ENCODE measurements around the gene IQCE. TPM values are rescaled to one million over a fixed set of nuclear protein-coding genes. Genes with fewer than 3 reads are reported as not detected.

Gene IQCE
- total and polyA plus RNA-seq, 10 of the 15 experiments (the other 5 are each of a cell fraction or from before 2014, with no cell fraction given) = 0.37 to 8.1 (median 3.7) TPM

DNA sequence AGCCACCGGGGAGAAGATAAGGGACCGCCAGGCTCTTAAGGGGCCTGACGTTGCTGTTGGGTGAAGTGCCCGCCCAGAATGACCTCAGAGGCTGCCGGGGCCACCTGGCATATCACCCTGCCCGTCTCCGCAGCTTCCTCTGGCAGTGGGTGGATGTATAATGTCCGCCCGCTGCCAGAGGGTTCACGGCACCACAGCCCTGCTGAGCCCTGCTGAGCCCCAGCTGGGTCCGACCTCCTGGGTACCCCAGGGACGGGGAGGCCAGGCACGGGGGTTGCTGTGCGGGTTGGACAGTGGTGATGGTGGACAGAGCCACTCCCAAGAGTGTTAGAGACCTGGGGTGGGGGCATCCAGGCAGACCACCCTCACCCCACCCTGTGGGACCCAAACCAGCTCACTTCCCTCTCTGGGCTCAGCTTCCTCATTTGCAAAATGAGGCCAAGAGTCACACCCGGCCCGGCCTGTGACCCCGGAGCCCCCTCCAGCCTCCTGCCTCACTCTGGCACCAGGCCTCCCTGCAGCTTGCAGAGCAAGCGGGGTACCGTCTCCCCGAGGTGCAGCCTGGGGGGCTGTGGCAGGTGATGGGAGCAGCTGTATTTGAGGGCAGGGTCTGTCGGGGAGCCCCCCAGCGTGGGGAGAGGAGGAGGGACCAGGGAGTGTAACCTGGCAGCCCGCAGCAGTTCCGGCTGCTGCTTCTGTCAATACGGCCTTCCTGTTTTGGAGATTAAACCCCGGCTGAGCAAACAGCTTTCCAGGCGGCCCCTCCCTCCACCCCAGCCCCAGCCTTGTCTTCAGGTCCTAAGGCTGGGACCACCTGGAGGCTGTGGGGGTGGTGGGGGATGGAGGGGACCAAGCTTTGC lies 47.6 kb upstream of the IQCE start:
- SMC1A ChIA-PET (ENCODE audit: uncharacterized antibody, unreplicated experiment) = interaction anchor here (0.6 kb wide), 1 partner anchor 203 kb away, joined by 3 read pairs; no protein-coding TSS in a partner anchor
- peak overlapping the region; percentile 87 for H2AFZ ChIP-seq (ENCODE audit: control insufficient read depth, low read depth, low read length)
- FAIRE-seq (no peak), ATAC-seq (peak; percentile 45), DNase-seq (ENCODE audit: low read depth, low spot score) (no peak)
- H3K9ac ChIP-seq (ENCODE audit: control insufficient read depth, insufficient read depth, low read length) = peak overlapping the region; percentile 20; the same call in 1 of the 2 replicates
- RAD21 ChIA-PET (ENCODE audit: unreplicated experiment) = interaction anchor here (1.5 kb wide), 1 partner anchor 18 kb away, joined by 5 read pairs; no protein-coding TSS in a partner anchor
- H3K4me2 ChIP-seq (ENCODE audit: control insufficient read depth, insufficient read depth) = peak overlapping the region; percentile 64; the same call in 1 of the 2 replicates
- intact Hi-C loops (cut with micrococcal nuclease; ENCODE audit: unreplicated experiment) (no loop called here), in situ Hi-C loops (cut with MboI) (no loop called here)
- no peaks in the 10 kb centered on the region for H3K36me3 ChIP-seq (ENCODE audit: control insufficient read depth in 2 of 2, insufficient read depth in 2 of 2, low read length in 1 of 2)
- H3K27ac ChIP-seq (ENCODE audit: control insufficient read depth, insufficient read depth) = peak overlapping the region; percentile 18; the same call in 1 of the 2 replicates
- H3K27me3 ChIP-seq (replicated peaks in 1 of 2; ENCODE audit: control insufficient read depth in 2 of 2, insufficient read depth in 2 of 2, low read length in 1 of 2) = no peaks in the 10 kb centered on the region
- no peaks in the 10 kb centered on the region for H3K9me3 ChIP-seq (replicated peaks; ENCODE audit: control insufficient read depth, insufficient read depth, low read length)
- CTCF ChIA-PET = interaction anchor here (1.1 kb wide), 2 partner anchors 42 to 199 kb away, joined by 3 read pairs; no protein-coding TSS in a partner anchor
- BruUV-seq (replicated peaks) = no TSS peak
- H3K4me3 ChIP-seq = no peak overlapping the region
- H4K20me1 ChIP-seq (ENCODE audit: control insufficient read depth, insufficient read depth) = no peaks in the 10 kb centered on the region
- 32% methylated on average over 27 of the region's 27 CpGs for WGBS (ENCODE audit: insufficient coverage, insufficient replicate concordance, low lambda C conversion rate, missing lambda C conversion rate)
- POLR2A ChIA-PET = interaction anchor here (1.0 to 1.9 kb wide), 3 partner anchors 10 to 17 kb away, joined by 4 to 10 read pairs (median 5); no protein-coding TSS in a partner anchor
- H3K79me2 ChIP-seq (ENCODE audit: control insufficient read depth, insufficient read depth, low read length) = no peaks in the 10 kb centered on the region
- peaks cover 38% of the 10 kb centered on the region for H3K4me1 ChIP-seq (ENCODE audit: control insufficient read depth, insufficient read depth, low read length)
- TF ChIP-seq HCFC1 (IDR thresholded peaks at IDR 0.05; ENCODE audit: low read length) (no peak), NR2C2 (IDR thresholded peaks at IDR 0.05; ENCODE audit: borderline replicate concordance, control insufficient read depth, insufficient read length, low read depth) (no peak), NR2F1 (conservative IDR thresholded peaks at IDR 0.05) (peak; percentile 64), DPF2 (IDR thresholded peaks at IDR 0.05) (0 out of 2 replicates have a peak, but pooled peaks have one; percentile 42), NR2C1 (IDR thresholded peaks at IDR 0.05) (no peak), BMI1 (IDR thresholded peaks at IDR 0.05; ENCODE audit: borderline replicate concordance) (no peak), SMARCA5 (IDR thresholded peaks at IDR 0.05) (no peak), SPI1 (IDR thresholded peaks at IDR 0.05; ENCODE audit: borderline replicate concordance, insufficient read depth, low read depth, low read length) (peak; percentile 39; the same call in 1 of the 2 replicates), BHLHE40 (IDR thresholded peaks at IDR 0.05; ENCODE audit: borderline replicate concordance in 1 of 2, low read depth in 2 of 2, low read length in 1 of 2) (no peak; a peak in 1 of 4 replicates), RUNX3 (IDR thresholded peaks at IDR 0.05; ENCODE audit: low read length) (no peak), PAX8 (IDR thresholded peaks at IDR 0.05) (no peak), SUPT20H (IDR thresholded peaks at IDR 0.05; ENCODE audit: borderline replicate concordance, control insufficient read depth, low read depth, low read length) (no peak), MEF2A (IDR thresholded peaks at IDR 0.05; ENCODE audit: insufficient read depth, low read depth, low read length) (no peak), ASH2L (IDR thresholded peaks at IDR 0.05; ENCODE audit: borderline replicate concordance, low read depth) (no peak)
- TF ChIP-seq, protein P1, sequence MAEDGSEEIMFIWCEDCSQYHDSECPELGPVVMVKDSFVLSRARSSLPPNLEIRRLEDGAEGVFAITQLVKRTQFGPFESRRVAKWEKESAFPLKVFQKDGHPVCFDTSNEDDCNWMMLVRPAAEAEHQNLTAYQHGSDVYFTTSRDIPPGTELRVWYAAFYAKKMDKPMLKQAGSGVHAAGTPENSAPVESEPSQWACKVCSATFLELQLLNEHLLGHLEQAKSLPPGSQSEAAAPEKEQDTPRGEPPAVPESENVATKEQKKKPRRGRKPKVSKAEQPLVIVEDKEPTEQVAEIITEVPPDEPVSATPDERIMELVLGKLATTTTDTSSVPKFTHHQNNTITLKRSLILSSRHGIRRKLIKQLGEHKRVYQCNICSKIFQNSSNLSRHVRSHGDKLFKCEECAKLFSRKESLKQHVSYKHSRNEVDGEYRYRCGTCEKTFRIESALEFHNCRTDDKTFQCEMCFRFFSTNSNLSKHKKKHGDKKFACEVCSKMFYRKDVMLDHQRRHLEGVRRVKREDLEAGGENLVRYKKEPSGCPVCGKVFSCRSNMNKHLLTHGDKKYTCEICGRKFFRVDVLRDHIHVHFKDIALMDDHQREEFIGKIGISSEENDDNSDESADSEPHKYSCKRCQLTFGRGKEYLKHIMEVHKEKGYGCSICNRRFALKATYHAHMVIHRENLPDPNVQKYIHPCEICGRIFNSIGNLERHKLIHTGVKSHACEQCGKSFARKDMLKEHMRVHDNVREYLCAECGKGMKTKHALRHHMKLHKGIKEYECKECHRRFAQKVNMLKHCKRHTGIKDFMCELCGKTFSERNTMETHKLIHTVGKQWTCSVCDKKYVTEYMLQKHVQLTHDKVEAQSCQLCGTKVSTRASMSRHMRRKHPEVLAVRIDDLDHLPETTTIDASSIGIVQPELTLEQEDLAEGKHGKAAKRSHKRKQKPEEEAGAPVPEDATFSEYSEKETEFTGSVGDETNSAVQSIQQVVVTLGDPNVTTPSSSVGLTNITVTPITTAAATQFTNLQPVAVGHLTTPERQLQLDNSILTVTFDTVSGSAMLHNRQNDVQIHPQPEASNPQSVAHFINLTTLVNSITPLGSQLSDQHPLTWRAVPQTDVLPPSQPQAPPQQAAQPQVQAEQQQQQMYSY (CRISPR knock-in tag; IDR thresholded peaks at IDR 0.05) = no peak
